GM21528 (cell line): ENCODE measurements around the gene CD164L2.

Source experiments
- ATAC-seq: cut with Tn5 transposase; IDR thresholded peaks from one replicate; pipeline ENCODE4 v1.9.1; 2021; ENCODE audit warnings: mild to moderate bottlenecking, moderate library complexity; ENCODE audit not compliant: unreplicated experiment, low FRiP score

The CD164L2 gene

GRCh38 chr1:27365372-27366112, 17.6 kb downstream of the CD164L2 start:
- peak; percentile 35 for ATAC-seq

- ATAC-seq, result no peak
Observed at GRCh38 chr1:27364696-27365371, 18.3 kb downstream of the CD164L2 start.

- ATAC-seq, result no peak
Observed at GRCh38 chr1:27363766-27364695, 19.1 kb downstream of the CD164L2 start.

GRCh38 chr1:27361553-27361952, 21.6 kb downstream of the CD164L2 start:
- no peak for ATAC-seq

- no peak for ATAC-seq
Observed at GRCh38 chr1:27361044-27361402, 22.1 kb downstream of the CD164L2 start.

- ATAC-seq, result no peak
Observed at GRCh38 chr1:27360159-27361043, 22.7 kb downstream of the CD164L2 start.

- no peak for ATAC-seq
Observed at GRCh38 chr1:27359822-27360158, 23.3 kb downstream of the CD164L2 start.

GRCh38 chr1:27358928-27359313, 24.2 kb downstream of the CD164L2 start:
- ATAC-seq, result no peak

GRCh38 chr1:27358038-27358927, 24.9 kb downstream of the CD164L2 start:
- ATAC-seq, result no peak

- ATAC-seq, result no peak
Observed at GRCh38 chr1:27357281-27358037, 25.7 kb downstream of the CD164L2 start.

GRCh38 chr1:27356619-27357280, 26.4 kb downstream of the CD164L2 start:
- no peak for ATAC-seq

GRCh38 chr1:27356277-27356618, 26.9 kb downstream of the CD164L2 start:
- ATAC-seq, result no peak

GRCh38 chr1:27355683-27356082, 27.4 kb downstream of the CD164L2 start:
- ATAC-seq, result no peak

GRCh38 chr1:27353629-27354028, 29.5 kb downstream of the CD164L2 start:
- ATAC-seq, result no peak

GRCh38 chr1:27353166-27353565, 30.0 kb downstream of the CD164L2 start:
- ATAC-seq, result no peak

GRCh38 chr1:27351541-27352107, 31.5 kb downstream of the CD164L2 start:
- no peak for ATAC-seq

GRCh38 chr1:27350663-27351540, 32.2 kb downstream of the CD164L2 start:
- ATAC-seq, result no peak
